Smooth muscle cell (in vitro differentiated cells): ENCODE measurements around the gene WDR41. TPM values are rescaled to one million over a fixed set of nuclear protein-coding genes. Genes with fewer than 3 reads are reported as not detected.

ENCODE experiments used
- DNase-seq: peaks from one replicate; lab custom pipeline; 2025; ENCODE audit not compliant: unreplicated experiment; lab: John Stamatoyannopoulos, UW
- H2AFZ ChIP-seq: fragments of 200-600 bp; sonication (generic); 2 replicates; pipeline ENCODE4 v1.6.0; 2016; ENCODE audit warnings: antibody characterized with exemption, low read depth, mild to moderate bottlenecking
- H3F3A ChIP-seq: fragments of 200-600 bp; sonication (generic); 2 replicates; pipeline ENCODE4 v1.6.0; 2017; ENCODE audit warnings: antibody characterized with exemption, low read depth
- H3K27ac ChIP-seq: fragments of 200-600 bp; sonication (generic); 2 replicates; pipeline ENCODE4 v1.5.1; 2016; ENCODE audit warnings: low read depth, mild to moderate bottlenecking
- H3K27me3 ChIP-seq: fragments of 200-600 bp; sonication (generic); 2 replicates; pipeline ENCODE4 v1.6.1; 2016; ENCODE audit warnings: low read depth, mild to moderate bottlenecking
- H3K36me3 ChIP-seq: fragments of 200-600 bp; sonication (generic); 2 replicates; pipeline ENCODE4 v1.5.1; 2016; ENCODE audit warnings: low read depth
- H3K4me1 ChIP-seq: fragments of 200-600 bp; sonication (generic); 2 replicates; pipeline ENCODE4 v1.5.1; 2016; ENCODE audit warnings: low read depth
- H3K4me2 ChIP-seq: fragments of 200-600 bp; sonication (generic); 2 replicates; pipeline ENCODE4 v1.6.0; 2016; ENCODE audit warnings: mild to moderate bottlenecking
- H3K4me3 ChIP-seq: fragments of 200-600 bp; sonication (generic); 2 replicates; pipeline ENCODE4 v1.5.1; 2016; ENCODE audit warnings: mild to moderate bottlenecking
- H3K79me2 ChIP-seq: fragments of 200-600 bp; sonication (generic); 2 replicates; pipeline ENCODE4 v1.6.0; 2016; ENCODE audit warnings: low read depth, mild to moderate bottlenecking
- H3K9ac ChIP-seq: fragments of 200-600 bp; sonication (generic); 2 replicates; pipeline ENCODE4 v1.6.0; 2016; ENCODE audit warnings: low read depth
- H3K9me3 ChIP-seq: fragments of 200-600 bp; sonication (generic); replicated peaks from 2 replicates; pipeline ENCODE4 v1.5.1; 2016; ENCODE audit warnings: low read depth
- H4K20me1 ChIP-seq: fragments of 200-600 bp; sonication (generic); 2 replicates; pipeline ENCODE4 v1.6.0; 2016; ENCODE audit warnings: low read depth
- WGBS: methylation state at CpG from one replicate; pipeline ENCODE4 v1.1.7; 2016; ENCODE audit warnings: low lambda C conversion rate; 5-methylcytosine and 5-hydroxymethylcytosine counted together
- polyA plus RNA-seq: library from polyadenylated mRNA; unstranded; fragments of >200 nt; fragmentation: Nextera tagmentation; extraction: Ambion mirVana; gene quantifications from 2 replicates; pipeline ENCODE4 v1.2.1, GENCODE V29; 2016
- total RNA-seq: library from RNA; depleted of rRNA; stranded (reverse); fragments of >200 nt; gene quantifications from 2 replicates; pipeline ENCODE4 v1.2.3, GENCODE V29; 2014
- TF ChIP-seq, protein P1 (sequence below): fragments of 200-600 bp; sonication (generic); IDR thresholded peaks from 2 replicates; pipeline ENCODE4 v1.5.1; 2017; ENCODE audit warnings: borderline replicate concordance, mild to moderate bottlenecking, antibody characterized with exemption; ENCODE audit not compliant: insufficient read depth, poor library complexity, severe bottlenecking

The WDR41 gene
- total and polyA plus RNA-seq, 2 experiments from 2014 or later = 75.9 to 115 TPM

GRCh38 chr5:77418601-77419581, 73.2 kb downstream of the WDR41 start:
- no peaks in the 10 kb centered on the region for H3K4me1 ChIP-seq
- 91% methylated on average over 13 of the region's 13 CpGs for WGBS
- H4K20me1 ChIP-seq = no peaks in the 10 kb centered on the region
- no peaks in the 10 kb centered on the region for H3K27me3 ChIP-seq
- no peak overlapping the region for H3K9ac ChIP-seq
- DNase-seq = no peak
- H3K36me3 ChIP-seq = no peaks in the 10 kb centered on the region
- H2AFZ ChIP-seq = no peak overlapping the region
- no peaks in the 10 kb centered on the region for H3F3A ChIP-seq
- H3K4me3 ChIP-seq = no peak overlapping the region
- H3K9me3 ChIP-seq = no peaks in the 10 kb centered on the region
- H3K79me2 ChIP-seq = no peaks in the 10 kb centered on the region
- H3K27ac ChIP-seq = no peak overlapping the region
- no peak overlapping the region for H3K4me2 ChIP-seq
- TF ChIP-seq, protein P1, sequence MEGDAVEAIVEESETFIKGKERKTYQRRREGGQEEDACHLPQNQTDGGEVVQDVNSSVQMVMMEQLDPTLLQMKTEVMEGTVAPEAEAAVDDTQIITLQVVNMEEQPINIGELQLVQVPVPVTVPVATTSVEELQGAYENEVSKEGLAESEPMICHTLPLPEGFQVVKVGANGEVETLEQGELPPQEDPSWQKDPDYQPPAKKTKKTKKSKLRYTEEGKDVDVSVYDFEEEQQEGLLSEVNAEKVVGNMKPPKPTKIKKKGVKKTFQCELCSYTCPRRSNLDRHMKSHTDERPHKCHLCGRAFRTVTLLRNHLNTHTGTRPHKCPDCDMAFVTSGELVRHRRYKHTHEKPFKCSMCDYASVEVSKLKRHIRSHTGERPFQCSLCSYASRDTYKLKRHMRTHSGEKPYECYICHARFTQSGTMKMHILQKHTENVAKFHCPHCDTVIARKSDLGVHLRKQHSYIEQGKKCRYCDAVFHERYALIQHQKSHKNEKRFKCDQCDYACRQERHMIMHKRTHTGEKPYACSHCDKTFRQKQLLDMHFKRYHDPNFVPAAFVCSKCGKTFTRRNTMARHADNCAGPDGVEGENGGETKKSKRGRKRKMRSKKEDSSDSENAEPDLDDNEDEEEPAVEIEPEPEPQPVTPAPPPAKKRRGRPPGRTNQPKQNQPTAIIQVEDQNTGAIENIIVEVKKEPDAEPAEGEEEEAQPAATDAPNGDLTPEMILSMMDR = no peak

DNA sequence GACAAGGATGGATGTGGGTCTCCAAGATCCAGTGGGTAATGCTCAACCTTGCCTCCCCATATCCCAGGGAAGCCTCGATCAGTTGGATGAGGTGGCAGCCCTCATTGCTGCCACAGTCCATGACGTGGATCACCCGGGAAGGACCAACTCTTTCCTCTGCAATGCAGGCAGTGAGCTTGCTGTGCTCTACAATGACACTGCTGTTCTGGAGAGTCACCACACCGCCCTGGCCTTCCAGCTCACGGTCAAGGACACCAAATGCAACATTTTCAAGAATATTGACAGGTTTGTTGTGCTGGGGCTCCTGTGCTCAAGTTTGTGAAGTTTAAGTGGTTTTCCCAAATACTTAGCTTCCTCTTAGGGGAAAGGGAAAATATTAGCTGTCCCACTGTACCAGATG, 74.0 kb downstream of the WDR41 start:
- H3K4me2 ChIP-seq = no peak overlapping the region
- H4K20me1 ChIP-seq = no peaks in the 10 kb centered on the region

DNA sequence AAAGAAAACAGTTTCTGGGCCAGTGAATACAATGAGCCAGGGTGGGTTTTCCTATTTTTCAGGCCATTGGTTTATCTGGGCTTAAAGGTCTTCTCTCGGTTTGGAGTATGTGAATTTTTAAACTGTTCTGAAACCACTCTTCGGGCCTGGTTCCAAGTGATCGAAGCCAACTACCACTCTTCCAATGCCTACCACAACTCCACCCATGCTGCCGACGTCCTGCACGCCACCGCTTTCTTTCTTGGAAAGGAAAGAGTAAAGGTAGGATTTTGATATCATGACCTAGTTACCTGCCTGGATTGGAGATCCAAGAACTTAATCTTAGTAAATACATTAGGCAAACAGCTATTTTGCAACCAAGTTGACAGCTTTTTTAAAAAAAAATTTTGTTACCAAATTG, 79.1 kb downstream of the WDR41 start:
- no peaks in the 10 kb centered on the region for H3K79me2 ChIP-seq
- TF ChIP-seq, protein P1 = no peak
- H3K4me2 ChIP-seq = no peak overlapping the region
- H3K27me3 ChIP-seq = no peaks in the 10 kb centered on the region
- no peak for DNase-seq
- no peak overlapping the region for H2AFZ ChIP-seq
- H3K4me1 ChIP-seq = no peaks in the 10 kb centered on the region
- H4K20me1 ChIP-seq = no peaks in the 10 kb centered on the region
- no peak overlapping the region for H3K4me3 ChIP-seq
- WGBS = 95% methylated on average over 7 of the region's 7 CpGs
- no peak overlapping the region for H3K27ac ChIP-seq
- H3K36me3 ChIP-seq = no peaks in the 10 kb centered on the region
- H3F3A ChIP-seq = no peaks in the 10 kb centered on the region
- no peak overlapping the region for H3K9ac ChIP-seq
- H3K9me3 ChIP-seq = no peaks in the 10 kb centered on the region

More for the DNA sequence above, 74.0 kb downstream of the WDR41 start:
- 89% methylated on average over 5 of the region's 5 CpGs for WGBS
- Histone ChIP-seq H3F3A (no peaks in the 10 kb centered on the region), H3K4me3 (no peak overlapping the region), H3K79me2 (no peaks in the 10 kb centered on the region), H3K4me1 (no peaks in the 10 kb centered on the region), H3K9me3 (no peaks in the 10 kb centered on the region), H2AFZ (no peak overlapping the region), H3K27me3 (no peaks in the 10 kb centered on the region), H3K27ac (no peak overlapping the region), H3K9ac (no peak overlapping the region), H3K36me3 (no peaks in the 10 kb centered on the region)
- TF ChIP-seq, protein P1 = no peak
- DNase-seq = no peak
